Mononuclear cell (primary cell): ENCODE measurements around the gene USP17L12. TPM values are rescaled to one million over a fixed set of nuclear protein-coding genes. Genes with fewer than 3 reads are reported as not detected.

Source experiments
- total RNA-seq: library from RNA; depleted of rRNA; stranded (reverse); fragments of >200 nt; gene quantifications from one replicate; pipeline ENCODE4 v1.2.3, GENCODE V29; 2012

Gene USP17L12
- total RNA-seq, 1 donor = not detected

Other genes starting within 250 kb of the USP17L12 start
- not detected for gene FAM90A26, start 49.7 kb upstream of the USP17L12 start, total RNA-seq
- gene USP17L10, start 9.5 kb upstream of the USP17L12 start, total RNA-seq = not detected
- gene USP17L11, start 4.7 kb upstream of the USP17L12 start, total RNA-seq = not detected
- gene USP17L13, start 4.7 kb downstream of the USP17L12 start, total RNA-seq = not detected
- gene USP17L15, start 14.2 kb downstream of the USP17L12 start, total RNA-seq = not detected
- not detected for gene USP17L17, start 23.7 kb downstream of the USP17L12 start, total RNA-seq
- not detected for gene USP17L18, start 28.5 kb downstream of the USP17L12 start, total RNA-seq
- gene USP17L19, start 33.2 kb downstream of the USP17L12 start, total RNA-seq = not detected
- not detected for gene USP17L20, start 38.0 kb downstream of the USP17L12 start, total RNA-seq
- gene USP17L21, start 42.7 kb downstream of the USP17L12 start, total RNA-seq = not detected
- not detected for gene USP17L22, start 47.5 kb downstream of the USP17L12 start, total RNA-seq
- not detected for gene USP17L24, start 105.0 kb downstream of the USP17L12 start, total RNA-seq
- not detected for gene USP17L25, start 109.8 kb downstream of the USP17L12 start, total RNA-seq
- not detected for gene USP17L26, start 114.5 kb downstream of the USP17L12 start, total RNA-seq
- gene USP17L5, start 119.3 kb downstream of the USP17L12 start, total RNA-seq = not detected
- gene USP17L27, start 124.0 kb downstream of the USP17L12 start, total RNA-seq = not detected
- not detected for gene USP17L28, start 128.7 kb downstream of the USP17L12 start, total RNA-seq
- not detected for gene USP17L29, start 133.5 kb downstream of the USP17L12 start, total RNA-seq
- not detected for gene USP17L30, start 143.0 kb downstream of the USP17L12 start, total RNA-seq
- not detected for gene DEFB131A, start 224.3 kb downstream of the USP17L12 start, total RNA-seq